Neural progenitor cell (in vitro differentiated cells): ENCODE measurements around the gene HOMER2. TPM values are rescaled to one million over a fixed set of nuclear protein-coding genes. Genes with fewer than 3 reads are reported as not detected.

Experiments
- DNase-seq: peaks from one replicate; pipeline ENCODE4 v3.0.0-alpha.2; 2016; ENCODE audit warnings: low spot score
- H2AFZ ChIP-seq: fragments of 200-600 bp; sonication (generic); replicated peaks from 2 replicates; pipeline ENCODE4 v1.6.1; 2016; ENCODE audit warnings: antibody characterized with exemption
- H3F3A ChIP-seq: fragments of 200-600 bp; sonication (generic); 2 replicates; pipeline ENCODE4 v1.6.1; 2016; ENCODE audit warnings: antibody characterized with exemption, low read depth
- H3K27ac ChIP-seq: fragments of 200-600 bp; sonication (generic); 2 replicates; pipeline ENCODE4 v1.5.1; 2016; ENCODE audit warnings: mild to moderate bottlenecking
- H3K27me3 ChIP-seq: fragments of 200-600 bp; sonication (generic); 2 replicates; pipeline ENCODE4 v1.6.1; 2016; ENCODE audit warnings: mild to moderate bottlenecking, moderate library complexity
- H3K36me3 ChIP-seq: fragments of 200-600 bp; sonication (generic); 2 replicates; pipeline ENCODE4 v1.5.1; 2016
- H3K4me1 ChIP-seq: fragments of 200-600 bp; sonication (generic); 2 replicates; pipeline ENCODE4 v1.6.1; 2016; ENCODE audit warnings: mixed run types
- H3K4me2 ChIP-seq: fragments of 200-600 bp; sonication (generic); 2 replicates; pipeline ENCODE4 v1.6.1; 2016
- H3K4me3 ChIP-seq: fragments of 200-600 bp; sonication (generic); 2 replicates; pipeline ENCODE4 v1.5.1; 2016
- H3K79me2 ChIP-seq: fragments of 200-600 bp; sonication (generic); 2 replicates; pipeline ENCODE4 v1.6.1; 2016; ENCODE audit warnings: low read depth
- H3K9ac ChIP-seq: fragments of 200-600 bp; sonication (generic); 2 replicates; pipeline ENCODE4 v1.6.1; 2016
- H3K9me3 ChIP-seq: fragments of 200-600 bp; sonication (generic); 2 replicates; pipeline ENCODE4 v1.5.1; 2016; ENCODE audit warnings: low read depth
- H4K20me1 ChIP-seq: fragments of 200-600 bp; sonication (generic); 2 replicates; pipeline ENCODE4 v1.6.1; 2016; ENCODE audit warnings: low read depth
- H3K27ac Mint-ChIP-seq: 3 replicates; pipeline ENCODE4 v1.8.0; 2021; ENCODE audit warnings: mixed read lengths
- H3K27me3 Mint-ChIP-seq: 2 replicates; pipeline ENCODE4 v1.8.0; 2022; ENCODE audit warnings: low read depth, mild to moderate bottlenecking, inconsistent platforms, moderate library complexity, mixed read lengths; ENCODE audit not compliant: insufficient read depth
- H3K36me3 Mint-ChIP-seq: 3 replicates; pipeline ENCODE4 v1.8.0; 2021; ENCODE audit warnings: mixed read lengths
- H3K4me1 Mint-ChIP-seq: 3 replicates; pipeline ENCODE4 v1.8.0; 2021; ENCODE audit warnings: mixed read lengths
- H3K4me3 Mint-ChIP-seq: 3 replicates; pipeline ENCODE4 v1.8.0; 2021; ENCODE audit warnings: mild to moderate bottlenecking, moderate library complexity, mixed read lengths
- H3K9me3 Mint-ChIP-seq: 3 replicates; pipeline ENCODE4 v1.8.0; 2020; ENCODE audit warnings: mixed read lengths
- EZH2 ChIP-seq: fragments of 200-600 bp; sonication (generic); IDR thresholded peaks from 2 replicates; pipeline ENCODE4 v1.6.1; 2017; ENCODE audit warnings: antibody characterized with exemption, mild to moderate bottlenecking, moderate library complexity
- EZH2phosphoT487 ChIP-seq: fragments of 200-600 bp; sonication (generic); IDR thresholded peaks from 2 replicates; pipeline ENCODE4 v1.6.1; 2017; ENCODE audit warnings: antibody characterized with exemption
- total RNA-seq: library from RNA; depleted of rRNA; stranded (reverse); fragments of >200 nt; gene quantifications from 2 replicates; pipeline ENCODE4 v1.2.3, GENCODE V29; 2015; ENCODE audit warnings: low replicate concordance
- TF ChIP-seq, protein P1 (sequence below): fragments of 200-600 bp; sonication (generic); IDR thresholded peaks from 2 replicates; pipeline ENCODE4 v1.5.1; 2017; ENCODE audit warnings: antibody characterized with exemption, mild to moderate bottlenecking

The HOMER2 gene
- total RNA-seq, 1 donor from 2014 or later, result 259 TPM

DNA sequence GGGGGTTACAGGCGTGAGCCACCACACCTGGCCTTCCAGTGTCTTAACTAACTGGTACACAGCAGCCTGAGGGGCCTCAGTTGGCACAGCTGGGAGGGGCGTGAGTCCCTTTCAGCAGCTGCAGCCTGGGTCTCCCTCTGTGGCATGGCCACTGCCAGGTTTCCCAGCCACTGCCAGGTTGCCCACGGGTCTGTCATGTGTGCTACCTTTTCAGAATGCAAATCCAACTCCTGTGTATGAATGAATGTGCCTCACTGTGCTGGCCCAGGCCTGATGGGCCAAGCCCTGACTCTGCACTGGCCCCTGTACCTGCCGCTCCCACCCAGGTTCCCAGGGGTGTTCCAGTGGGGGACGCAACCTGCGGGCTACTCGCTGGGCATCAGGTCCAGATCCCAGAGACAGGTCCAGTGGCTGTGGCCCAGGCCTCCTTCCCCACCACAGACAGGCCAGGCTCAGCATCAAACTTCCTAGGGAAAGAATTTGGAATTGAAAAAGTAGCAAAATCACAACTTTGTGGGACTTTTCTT lies 117.1 kb downstream of the HOMER2 start:
- Histone ChIP-seq H3K79me2 (no peaks in the 10 kb centered on the region), H3K27me3 (no peaks in the 10 kb centered on the region), H3K9me3 (no peaks in the 10 kb centered on the region), H3F3A (no peaks in the 10 kb centered on the region), H3K27ac (no peak overlapping the region), H2AFZ (no peak overlapping the region), H3K4me2 (no peak overlapping the region), H3K4me3 (no peak overlapping the region), H3K9ac (no peak overlapping the region), H4K20me1 (no peaks in the 10 kb centered on the region), H3K4me1 (no peaks in the 10 kb centered on the region), H3K36me3 (no peaks in the 10 kb centered on the region)
- Mint-ChIP-seq H3K4me1 (peaks cover 15% of the 10 kb centered on the region), H3K9me3 (no peaks in the 10 kb centered on the region), H3K36me3 (peaks cover 35% of the 10 kb centered on the region), H3K27ac (no peak overlapping the region), H3K4me3 (no peak overlapping the region), H3K27me3 (peaks cover 8% of the 10 kb centered on the region)
- TF ChIP-seq, protein P1, sequence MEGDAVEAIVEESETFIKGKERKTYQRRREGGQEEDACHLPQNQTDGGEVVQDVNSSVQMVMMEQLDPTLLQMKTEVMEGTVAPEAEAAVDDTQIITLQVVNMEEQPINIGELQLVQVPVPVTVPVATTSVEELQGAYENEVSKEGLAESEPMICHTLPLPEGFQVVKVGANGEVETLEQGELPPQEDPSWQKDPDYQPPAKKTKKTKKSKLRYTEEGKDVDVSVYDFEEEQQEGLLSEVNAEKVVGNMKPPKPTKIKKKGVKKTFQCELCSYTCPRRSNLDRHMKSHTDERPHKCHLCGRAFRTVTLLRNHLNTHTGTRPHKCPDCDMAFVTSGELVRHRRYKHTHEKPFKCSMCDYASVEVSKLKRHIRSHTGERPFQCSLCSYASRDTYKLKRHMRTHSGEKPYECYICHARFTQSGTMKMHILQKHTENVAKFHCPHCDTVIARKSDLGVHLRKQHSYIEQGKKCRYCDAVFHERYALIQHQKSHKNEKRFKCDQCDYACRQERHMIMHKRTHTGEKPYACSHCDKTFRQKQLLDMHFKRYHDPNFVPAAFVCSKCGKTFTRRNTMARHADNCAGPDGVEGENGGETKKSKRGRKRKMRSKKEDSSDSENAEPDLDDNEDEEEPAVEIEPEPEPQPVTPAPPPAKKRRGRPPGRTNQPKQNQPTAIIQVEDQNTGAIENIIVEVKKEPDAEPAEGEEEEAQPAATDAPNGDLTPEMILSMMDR, result no peak
- TF ChIP-seq EZH2phosphoT487 (no peak), EZH2 (no peak)
- no peak for DNase-seq

DNA sequence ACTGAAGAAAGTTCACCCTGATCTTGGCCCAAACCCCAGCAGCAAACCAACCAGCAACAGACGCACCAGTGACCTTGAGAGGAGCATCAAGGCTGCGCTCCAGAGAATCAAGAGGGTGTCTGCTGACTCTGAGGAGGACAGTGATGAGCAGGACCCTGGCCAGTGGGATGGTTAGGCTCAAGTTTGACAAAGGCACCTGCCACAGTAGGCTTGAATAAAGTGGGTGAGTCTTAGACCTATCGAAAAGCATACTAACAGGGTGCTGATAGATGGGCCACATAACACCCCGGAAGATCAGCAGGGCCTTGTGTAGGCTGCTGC lies 119.2 kb downstream of the HOMER2 start:
- Histone ChIP-seq H3K36me3 (no peaks in the 10 kb centered on the region), H3K4me1 (no peaks in the 10 kb centered on the region), H3F3A (no peaks in the 10 kb centered on the region), H3K4me2 (no peak overlapping the region), H3K4me3 (no peak overlapping the region), H3K9me3 (no peaks in the 10 kb centered on the region), H3K9ac (no peak overlapping the region), H2AFZ (no peak overlapping the region), H4K20me1 (no peaks in the 10 kb centered on the region), H3K27me3 (no peaks in the 10 kb centered on the region), H3K27ac (no peak overlapping the region), H3K79me2 (no peaks in the 10 kb centered on the region)
- Mint-ChIP-seq H3K27me3 (peaks cover 8% of the 10 kb centered on the region), H3K36me3 (peaks cover 33% of the 10 kb centered on the region), H3K4me3 (no peak overlapping the region), H3K9me3 (no peaks in the 10 kb centered on the region), H3K27ac (peak overlapping the region; percentile 53), H3K4me1 (peaks cover 15% of the 10 kb centered on the region)
- TF ChIP-seq EZH2phosphoT487, result no peak
- TF ChIP-seq EZH2, result no peak
- TF ChIP-seq, protein P1, result no peak
- no peak for DNase-seq

DNA sequence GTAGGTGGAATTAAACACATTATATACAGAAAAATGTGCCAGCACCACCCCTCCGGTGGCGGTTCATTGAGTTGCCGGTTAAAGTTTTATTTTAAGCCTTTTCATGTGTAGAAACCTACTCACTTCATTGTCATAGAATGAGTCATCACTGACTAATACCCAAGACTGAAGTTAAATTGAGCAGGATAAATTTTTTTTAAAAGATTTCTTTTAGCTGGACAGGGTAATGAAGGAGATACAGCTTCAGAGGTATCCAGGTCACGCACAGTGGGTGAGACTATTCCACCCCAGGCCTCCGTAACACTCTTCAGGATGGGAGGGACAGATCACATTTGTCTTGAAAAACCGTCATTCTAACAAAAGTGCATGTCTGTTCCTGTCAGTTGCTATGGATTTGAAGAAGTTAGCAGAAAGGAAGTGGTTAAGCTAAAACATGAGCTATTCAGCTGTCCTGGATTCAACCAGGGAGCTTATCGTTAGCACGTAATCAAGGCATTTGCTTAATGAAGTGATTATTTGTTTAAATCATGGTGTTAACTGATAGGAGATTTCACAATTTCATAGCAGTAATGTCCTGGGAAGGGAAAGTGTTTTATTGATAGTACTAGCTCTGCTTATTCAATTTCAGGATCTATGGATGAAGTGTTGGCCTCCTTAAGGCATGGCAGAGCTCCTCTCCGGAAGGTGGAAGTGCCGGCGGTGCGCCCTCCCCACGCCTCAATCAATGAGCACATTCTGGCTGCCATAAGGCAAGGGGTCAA lies 119.7 kb downstream of the HOMER2 start:
- TF ChIP-seq EZH2 (no peak), EZH2phosphoT487 (no peak)
- TF ChIP-seq, protein P1, result no peak
- Mint-ChIP-seq H3K4me3 (no peak overlapping the region), H3K9me3 (no peaks in the 10 kb centered on the region), H3K4me1 (peaks cover 15% of the 10 kb centered on the region), H3K36me3 (peaks cover 32% of the 10 kb centered on the region), H3K27me3 (peaks cover 7% of the 10 kb centered on the region), H3K27ac (peak overlapping the region; percentile 53)
- no peak overlapping the region for H3K4me3 ChIP-seq
- no peaks in the 10 kb centered on the region for H3K36me3 ChIP-seq
- no peaks in the 10 kb centered on the region for H3K9me3 ChIP-seq
- no peak for DNase-seq
- H3K4me1 ChIP-seq, result no peaks in the 10 kb centered on the region
- H3K27me3 ChIP-seq, result no peaks in the 10 kb centered on the region
- no peak overlapping the region for H3K27ac ChIP-seq
- no peaks in the 10 kb centered on the region for H4K20me1 ChIP-seq
- H2AFZ ChIP-seq, result no peak overlapping the region
- no peaks in the 10 kb centered on the region for H3F3A ChIP-seq
- no peaks in the 10 kb centered on the region for H3K79me2 ChIP-seq
- no peak overlapping the region for H3K4me2 ChIP-seq
- H3K9ac ChIP-seq, result no peak overlapping the region
